GM21737 (cell line): ENCODE results near the gene PAAF1.

Source experiments
- ATAC-seq: cut with Tn5 transposase; IDR thresholded peaks from one replicate; pipeline ENCODE4 v1.9.1; 2021; ENCODE audit warnings: mild to moderate bottlenecking, moderate library complexity; ENCODE audit not compliant: unreplicated experiment

Gene PAAF1

GRCh38 chr11:73876424-73877310, at the start of gene PAAF1, which contains the start of gene COA4:
Gene PAAF1 (plus strand): TSS chr11:73876999. CDS start chr11:73877022, 23 bp downstream.
Gene COA4 (minus strand): TSS chr11:73876846. CDS start chr11:73873378, 3,468 bp downstream.
- peak; percentile 96 for ATAC-seq

GRCh38 chr11:73830261-73830660, 46.5 kb upstream of the PAAF1 start:
- no peak for ATAC-seq

- no peak for ATAC-seq
Measured at GRCh38 chr11:73833067-73833466, 43.7 kb upstream of the PAAF1 start.

GRCh38 chr11:73838443-73839122, 38.2 kb upstream of the PAAF1 start:
- no peak for ATAC-seq

- ATAC-seq = no peak
Measured at GRCh38 chr11:73839123-73839457, 37.7 kb upstream of the PAAF1 start.

GRCh38 chr11:73851046-73851764, 25.6 kb upstream of the PAAF1 start:
- ATAC-seq = no peak

- no peak for ATAC-seq
Measured at GRCh38 chr11:73852049-73852448, 24.8 kb upstream of the PAAF1 start.

GRCh38 chr11:73854680-73855079, 22.1 kb upstream of the PAAF1 start:
- no peak for ATAC-seq

GRCh38 chr11:73856031-73856567, 20.7 kb upstream of the PAAF1 start:
- no peak for ATAC-seq

GRCh38 chr11:73859671-73860070, 17.1 kb upstream of the PAAF1 start:
- ATAC-seq = no peak

- no peak for ATAC-seq
Measured at GRCh38 chr11:73860202-73860601, 16.6 kb upstream of the PAAF1 start.

- ATAC-seq = no peak
Measured at GRCh38 chr11:73862986-73863385, 13.8 kb upstream of the PAAF1 start.

- no peak for ATAC-seq
Measured at GRCh38 chr11:73866095-73866579, 10.7 kb upstream of the PAAF1 start.

GRCh38 chr11:73866586-73866996, 10.2 kb upstream of the PAAF1 start:
- ATAC-seq = no peak

- no peak for ATAC-seq
Measured at GRCh38 chr11:73869332-73869949, 7.4 kb upstream of the PAAF1 start.

GRCh38 chr11:73870261-73870660, 6.5 kb upstream of the PAAF1 start:
- no peak for ATAC-seq

GRCh38 chr11:73872749-73873357, 3.9 kb upstream of the PAAF1 start:
- no peak for ATAC-seq

- no peak for ATAC-seq
Measured at GRCh38 chr11:73875380-73875779, 1.4 kb upstream of the PAAF1 start.

GRCh38 chr11:73875840-73876239, 959 bp upstream of the PAAF1 start:
- no peak for ATAC-seq

GRCh38 chr11:73878771-73879170, 2.0 kb downstream of the PAAF1 start:
- ATAC-seq = no peak
